CD4-positive, alpha-beta T cell treated with Interleukin-6 at 100 ng/mL for 8 hours (primary cell): ENCODE data around the gene NXN.

Experiments used
- DNase-seq: peaks from one replicate; pipeline ENCODE4 v3.0.0-alpha.2; 2020; ENCODE audit warnings: mixed read lengths, low spot score

NXN gene

GRCh38 chr17:979539-980405, at the start of gene NXN:
Gene NXN (minus strand): TSS chr17:979776.
- peak; percentile 83 for DNase-seq

- DNase-seq, result no peak
Measured at GRCh38 chr17:1027044-1027443, 47.5 kb upstream of the NXN start.

GRCh38 chr17:1026599-1026975, 47.0 kb upstream of the NXN start:
- DNase-seq, result no peak

DNA sequence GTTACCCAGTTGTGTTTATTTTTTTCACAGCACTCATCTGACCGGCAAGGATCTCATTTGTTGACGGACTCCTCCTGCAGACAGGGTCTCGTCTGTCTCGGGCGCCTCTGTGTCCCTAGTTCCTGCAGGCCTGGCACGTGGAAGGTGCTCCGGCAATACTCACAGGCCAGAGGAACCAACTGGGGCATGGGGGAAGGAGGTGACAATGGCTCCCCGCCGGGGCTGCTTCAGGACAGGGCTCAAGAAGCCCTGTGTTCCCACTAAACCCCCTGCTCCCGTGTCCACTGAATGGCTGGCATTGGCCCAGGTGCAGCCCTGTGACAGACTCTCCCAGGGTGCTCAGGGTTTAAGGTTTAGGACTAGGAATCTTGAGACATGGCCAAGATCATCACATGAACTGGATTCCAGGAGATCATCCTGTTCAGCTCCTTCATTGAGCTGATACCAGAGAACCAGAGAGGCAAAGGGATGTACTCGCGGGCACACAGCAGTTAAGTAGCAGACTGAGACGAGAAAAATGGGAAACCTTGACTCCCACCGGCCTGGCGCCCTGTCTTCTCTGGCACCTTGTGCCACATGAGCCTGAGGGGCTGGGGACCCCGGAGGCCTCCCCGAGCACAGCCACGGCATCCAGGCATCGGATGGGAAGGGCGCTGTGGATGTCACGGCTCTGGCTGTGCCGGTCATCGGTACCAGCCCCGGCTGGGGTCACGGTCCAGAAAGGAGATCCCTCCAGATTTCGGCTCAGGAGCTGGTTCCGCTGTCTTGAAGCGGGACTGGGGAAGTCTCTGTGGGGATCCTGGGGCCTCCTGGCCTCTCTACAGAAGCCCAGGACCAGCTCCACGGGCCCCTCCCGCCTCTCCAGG, 46.4 kb upstream of the NXN start:
- no peak for DNase-seq

GRCh38 chr17:1024076-1024475, 44.5 kb upstream of the NXN start:
- no peak for DNase-seq

DNA sequence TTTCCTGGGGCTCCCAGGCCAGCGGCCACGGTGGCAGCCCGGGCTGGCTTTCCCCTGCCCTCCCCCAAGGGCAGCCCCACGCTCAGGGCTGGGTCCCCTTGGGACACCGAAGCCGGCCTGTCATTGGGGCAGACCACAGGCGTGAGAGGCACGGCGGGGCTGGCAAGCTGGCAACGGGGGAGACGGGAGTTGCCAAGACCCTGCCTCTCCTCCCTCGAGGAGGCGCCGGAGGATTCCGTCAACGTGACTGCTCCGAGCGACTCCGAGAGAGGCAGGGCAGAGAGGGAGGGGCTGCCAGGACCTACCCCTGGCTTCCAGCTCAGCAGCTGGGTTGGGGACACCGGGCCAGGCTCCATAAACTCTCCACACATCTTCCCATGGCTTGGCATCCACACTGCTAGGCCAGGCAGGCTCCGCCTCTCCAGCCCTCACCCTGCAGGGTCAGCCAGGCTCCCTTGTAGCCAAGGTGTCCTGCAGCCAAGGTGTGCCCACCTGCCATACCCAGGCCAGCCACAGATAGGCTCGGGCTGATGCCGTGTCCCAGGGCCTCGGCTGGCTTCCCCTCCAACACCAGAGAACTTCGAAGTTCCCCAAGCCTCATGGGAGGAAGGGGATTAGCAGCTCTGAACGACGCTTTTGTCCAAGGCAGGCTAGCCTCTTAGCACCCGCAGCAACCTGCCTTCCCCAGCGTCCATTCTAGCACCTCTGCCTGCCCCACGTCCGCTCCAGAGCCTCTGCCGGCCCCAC, 42.9 kb upstream of the NXN start:
- no peak for DNase-seq

DNA sequence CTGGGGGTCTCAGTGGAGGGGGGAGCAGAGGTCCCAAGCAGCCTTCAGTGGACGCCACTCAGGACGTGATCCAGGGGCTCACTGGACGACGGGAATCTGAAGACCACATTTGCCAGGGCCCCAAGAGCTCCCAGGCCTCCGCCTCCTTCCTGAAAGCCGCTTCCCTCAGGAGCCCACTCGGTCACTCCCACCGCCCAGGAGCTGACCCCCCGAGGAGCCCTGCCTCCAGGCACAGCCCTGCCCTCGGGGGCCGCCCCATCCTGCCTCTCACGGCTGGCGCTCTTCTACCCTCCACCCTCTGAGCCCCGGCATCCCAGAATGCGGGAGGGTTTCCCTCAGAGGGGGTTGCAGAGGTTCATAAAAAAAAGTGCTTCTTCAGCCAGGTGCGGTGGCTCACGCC, 41.6 kb upstream of the NXN start:
- no peak for DNase-seq

GRCh38 chr17:1019451-1019850, 39.9 kb upstream of the NXN start:
- DNase-seq, result no peak

- DNase-seq, result no peak
Measured at GRCh38 chr17:1018547-1018946, 39.0 kb upstream of the NXN start.

DNA sequence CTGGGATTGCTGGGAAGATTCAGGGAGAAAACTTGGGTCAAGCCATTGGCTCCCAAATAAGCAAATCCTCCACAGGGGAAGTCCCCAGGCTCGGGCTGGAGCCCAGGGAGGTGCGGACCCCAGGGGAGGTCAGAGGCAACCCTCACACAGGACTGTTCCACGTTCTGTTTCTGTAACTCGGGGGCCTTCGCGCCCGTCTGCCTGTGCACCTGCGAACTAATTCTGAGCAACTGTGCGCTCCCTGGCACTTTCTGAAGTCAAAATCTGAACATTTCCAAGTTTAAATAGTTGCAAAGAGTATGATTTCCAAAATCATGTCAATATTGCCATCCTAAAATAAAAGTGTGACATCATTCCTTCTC, 34.1 kb upstream of the NXN start:
- DNase-seq, result no peak

DNA sequence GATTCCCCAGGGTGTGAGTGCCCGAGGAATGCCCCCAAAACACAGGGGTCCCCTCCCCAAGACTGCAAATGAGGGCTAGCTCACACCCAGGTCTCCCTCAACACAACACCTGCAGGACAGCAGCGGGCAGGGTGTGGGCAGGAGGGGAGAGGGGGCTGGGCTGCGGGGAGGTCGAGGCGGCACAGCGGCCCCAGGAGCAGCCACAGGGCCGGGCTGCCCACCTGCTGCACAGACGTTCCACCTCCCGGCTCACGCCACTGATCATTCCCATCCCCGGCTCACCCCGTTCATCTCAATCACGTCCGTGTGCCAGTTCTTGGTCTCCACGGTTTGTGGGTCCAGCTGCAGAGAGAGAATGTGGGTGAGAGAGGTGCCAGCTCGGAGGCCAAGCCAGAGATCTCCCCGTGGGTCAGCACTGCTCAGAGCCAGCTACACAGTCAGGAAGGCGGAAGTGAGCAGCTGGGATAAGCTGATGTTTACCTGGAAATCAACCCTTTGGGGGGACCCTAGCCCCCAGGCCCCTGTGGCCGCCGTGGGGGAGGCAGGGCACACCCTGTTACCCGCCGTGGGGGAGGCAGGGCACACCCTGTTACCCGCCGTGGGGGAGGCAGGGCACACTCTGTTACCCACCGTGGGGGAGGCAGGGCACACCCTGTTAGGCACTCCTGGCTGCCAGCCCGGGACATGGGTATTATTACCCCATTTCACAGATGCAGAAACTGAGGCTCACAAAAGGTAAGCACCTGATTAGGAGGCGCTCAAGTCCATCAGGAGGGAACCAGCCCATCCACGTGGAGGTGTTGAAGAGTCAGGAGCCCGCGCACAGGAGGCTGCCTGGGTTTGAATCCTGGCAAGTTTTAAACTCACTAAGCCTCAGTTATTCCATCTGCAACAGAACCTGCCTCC, 33.5 kb upstream of the NXN start:
- no peak for DNase-seq

DNA sequence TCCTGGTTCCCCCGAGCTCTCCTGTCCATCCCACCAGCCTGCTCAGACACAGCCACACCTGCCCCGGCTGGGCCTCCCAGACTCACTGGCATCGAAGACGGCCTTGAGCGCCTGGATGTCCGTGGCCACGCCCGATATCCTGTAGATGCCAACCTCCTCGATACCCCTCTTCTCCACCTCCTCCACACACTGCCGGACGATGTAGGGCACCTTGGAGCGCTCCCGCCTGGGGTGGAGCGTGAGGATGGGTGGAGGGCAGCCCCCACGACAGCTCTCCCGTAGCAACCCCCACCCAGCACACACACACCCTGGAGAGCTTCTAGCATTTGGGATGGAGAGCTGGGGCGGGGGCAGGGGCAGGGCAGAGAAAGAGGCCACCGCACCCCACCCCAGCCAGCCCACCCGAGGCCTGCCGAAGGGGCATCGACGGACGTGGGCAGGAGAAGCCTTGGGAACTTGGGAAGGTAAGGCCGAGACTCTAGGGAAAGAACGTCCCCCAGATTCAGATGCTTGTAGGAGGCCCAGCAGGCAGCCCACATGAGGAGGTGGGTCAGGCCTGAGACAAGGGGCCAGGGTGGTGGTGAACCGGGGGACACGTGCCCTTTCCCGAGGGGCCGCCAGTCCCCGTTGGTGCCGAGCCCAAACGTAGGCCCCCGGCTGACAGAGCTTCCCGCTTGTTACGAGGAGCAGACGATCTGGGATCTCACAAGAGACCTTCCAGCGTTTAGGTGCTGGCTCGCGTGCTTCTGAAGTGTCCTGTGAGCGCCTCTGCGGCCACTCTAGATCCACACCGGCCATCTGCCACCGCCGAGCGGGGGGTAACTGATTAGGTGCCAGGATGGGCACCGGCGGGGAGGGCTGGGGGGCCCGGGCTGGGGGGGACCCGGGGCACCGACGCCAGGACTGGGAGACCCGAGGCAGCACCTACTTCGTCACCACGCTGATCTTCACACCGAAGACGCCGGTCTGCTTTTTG, 32.5 kb upstream of the NXN start:
- no peak for DNase-seq

DNA sequence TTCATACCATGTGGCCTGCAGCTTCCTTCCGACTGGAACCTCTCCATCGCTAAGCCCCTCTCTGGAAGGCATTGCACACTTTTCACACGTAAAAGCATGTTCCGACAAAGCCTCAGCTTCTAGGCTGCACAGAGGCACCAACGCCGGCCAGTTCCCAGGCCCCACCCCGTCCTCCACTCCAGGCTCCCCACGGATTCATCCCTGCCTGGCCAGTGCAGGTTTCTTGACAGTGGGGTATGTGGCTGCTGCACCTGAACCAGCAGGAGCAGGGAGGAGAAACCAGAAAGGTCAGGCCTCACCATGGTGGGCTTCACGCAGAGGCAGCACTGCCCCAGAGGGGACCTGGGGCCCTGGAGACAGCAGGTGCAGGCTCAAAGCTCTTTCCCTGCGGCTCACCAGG, 31.6 kb upstream of the NXN start:
- no peak for DNase-seq

DNA sequence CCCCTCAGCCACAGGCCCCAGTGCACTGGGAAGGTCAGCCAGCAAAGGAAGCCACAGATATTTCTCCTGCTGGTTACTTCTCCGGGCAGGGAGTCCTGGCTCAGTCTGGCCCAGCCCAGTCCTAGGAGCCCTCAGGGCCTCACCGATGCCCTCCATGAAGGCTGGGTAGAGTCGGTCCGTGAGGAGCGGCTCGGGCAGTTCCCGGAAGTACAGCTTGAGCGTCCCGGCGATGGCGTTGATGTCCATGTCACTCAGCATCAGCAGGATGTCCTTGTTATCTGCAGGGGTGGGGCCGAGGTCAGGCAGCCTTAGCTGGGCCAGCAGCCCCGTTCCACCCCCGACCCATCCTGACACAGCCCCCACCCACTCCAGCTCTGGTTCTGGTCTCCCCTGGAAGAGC, 31.0 kb upstream of the NXN start:
- no peak for DNase-seq

DNA sequence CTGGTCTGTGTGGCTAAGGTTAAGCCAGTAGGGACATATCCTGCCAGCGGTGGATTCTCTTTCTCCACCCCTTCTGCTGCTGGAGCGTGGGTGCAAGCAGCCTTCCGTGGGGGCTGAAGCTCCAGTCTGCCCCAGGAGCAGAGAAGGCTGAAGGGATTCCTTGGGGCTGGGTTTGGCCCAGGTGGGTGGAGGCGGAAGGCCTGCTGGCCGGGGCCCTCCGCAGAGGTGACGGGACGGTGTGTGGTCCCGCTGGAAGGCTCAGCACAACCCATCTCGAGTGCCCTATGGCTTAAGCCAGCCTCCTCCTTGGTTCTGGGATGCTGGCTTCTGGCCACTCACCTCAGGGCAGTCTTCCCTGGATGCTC, 30.5 kb upstream of the NXN start:
- no peak for DNase-seq

GRCh38 chr17:1009229-1010085, 29.9 kb upstream of the NXN start:
- DNase-seq, result no peak

GRCh38 chr17:1008008-1008761, 28.6 kb upstream of the NXN start:
- no peak for DNase-seq

DNA sequence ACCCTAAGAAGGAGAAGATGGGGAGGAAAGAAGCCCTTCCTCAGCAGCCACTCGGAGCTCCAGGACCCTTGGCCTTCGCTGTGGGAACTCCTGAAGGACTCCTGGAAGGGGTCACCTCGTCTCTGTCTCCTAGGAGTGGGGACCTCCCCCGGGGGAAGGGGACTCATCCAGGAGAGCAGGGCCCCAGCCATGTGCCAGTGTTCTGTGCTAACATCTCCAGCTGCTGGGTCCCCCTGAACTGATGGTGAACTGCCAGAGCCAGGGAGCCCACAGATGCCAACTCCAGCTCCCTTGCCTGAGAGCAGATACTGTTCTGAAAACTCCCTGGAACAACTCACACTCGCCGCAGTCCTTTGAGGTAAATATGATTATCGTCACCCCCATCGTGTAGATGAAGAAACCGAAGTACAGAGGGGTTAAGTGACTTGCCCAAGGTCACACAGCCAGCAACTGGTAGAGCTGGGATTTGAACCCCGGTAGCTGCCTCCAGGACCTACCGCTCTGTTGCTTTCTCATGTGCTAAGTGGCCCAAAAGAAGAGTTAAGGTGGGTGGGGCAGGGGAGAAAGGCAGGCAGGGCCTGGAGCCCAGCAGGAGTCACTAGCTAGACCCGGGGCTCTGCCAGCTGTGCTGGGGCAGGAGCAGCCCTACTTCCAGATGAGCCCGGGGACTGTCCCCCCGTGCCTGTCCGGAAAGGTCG, 27.9 kb upstream of the NXN start:
- no peak for DNase-seq
